Fibroblast of pulmonary artery (primary cell): Measurements from ENCODE around the gene CACNA2D1.

Source experiments
- DNase-seq: peaks from one replicate; pipeline ENCODE4 v3.0.0-alpha.2; 2010; ENCODE audit warnings: low read depth
- H3K4me3 ChIP-seq: replicated peaks from 2 replicates; pipeline ENCODE4 v1.5.1; 2011; ENCODE audit warnings: low read depth, mild to moderate bottlenecking, control low read depth, low read length, moderate library complexity
- CTCF ChIP-seq: IDR thresholded peaks from 2 replicates; pipeline ENCODE4 v1.5.1; 2011; ENCODE audit warnings: mild to moderate bottlenecking, control low read depth, low read length, inconsistent platforms; ENCODE audit errors: missing control alignments

Gene CACNA2D1

GRCh38 chr7:82384779-82385178, 58.8 kb downstream of the CACNA2D1 start:
- no peak overlapping the region for H3K4me3 ChIP-seq
- no peak for TF ChIP-seq CTCF
- no peak for DNase-seq

- no peak for TF ChIP-seq CTCF
- no peak overlapping the region for H3K4me3 ChIP-seq
- DNase-seq = no peak
Measured at GRCh38 chr7:82384051-82384464, 59.5 kb downstream of the CACNA2D1 start.

- H3K4me3 ChIP-seq = no peak overlapping the region
- DNase-seq = no peak
- no peak for TF ChIP-seq CTCF
Measured at GRCh38 chr7:82382276-82382675, 61.3 kb downstream of the CACNA2D1 start.

GRCh38 chr7:82376739-82377138, 66.8 kb downstream of the CACNA2D1 start:
- no peak for DNase-seq
- TF ChIP-seq CTCF = no peak

GRCh38 chr7:82375713-82376112, 67.9 kb downstream of the CACNA2D1 start:
- no peak for DNase-seq
- no peak for TF ChIP-seq CTCF
- no peak overlapping the region for H3K4me3 ChIP-seq

More at GRCh38 chr7:82376739-82377138, 66.8 kb downstream of the CACNA2D1 start:
- no peak overlapping the region for H3K4me3 ChIP-seq

GRCh38 chr7:82375129-82375528, 68.4 kb downstream of the CACNA2D1 start:
- no peak overlapping the region for H3K4me3 ChIP-seq
- no peak for DNase-seq
- TF ChIP-seq CTCF = no peak

- H3K4me3 ChIP-seq = no peak overlapping the region
- no peak for DNase-seq
- TF ChIP-seq CTCF = no peak
Measured at GRCh38 chr7:82373926-82374635, 69.5 kb downstream of the CACNA2D1 start.
